Measurements from ENCODE around the gene SLC16A5.
"Not testable (repeated sequence)": the region's sequence is repeated elsewhere in the genome, so short reads cannot be mapped to it uniquely, and the experiment has no call there.

Gene SLC16A5

GRCh38 chr17:75087558-75088453 is at the start of gene SLC16A5:
SLC16A5 (plus strand) TSS chr17:75087954; CDS start chr17:75093637, 5,683 bp downstream.
- DNase-seq (peak; percentile 81), ATAC-seq (ENCODE audit: insufficient read depth, low read depth) (peak; percentile 90)
- H3K4me1 ChIP-seq (ENCODE audit: insufficient read depth, low read length): peaks cover 37% of the 10 kb centered on the region
- H4K20me1 ChIP-seq (ENCODE audit: insufficient read depth, low read length): no peaks in the 10 kb centered on the region
- H2AFZ ChIP-seq (ENCODE audit: low read depth, low read length): peak within 1 kb of the TSS; percentile 83
- H3K9ac ChIP-seq (ENCODE audit: low read depth, low read length): peak within 1 kb of the TSS; percentile 76
- peak within 1 kb of the TSS; percentile 39 to 68; a peak in 3 of 4 replicates for H3K4me3 ChIP-seq (ENCODE audit: low read depth in 1 of 2, low read length in 2 of 2)
- H3K36me3 ChIP-seq (ENCODE audit: insufficient read depth, low read length): no peaks in the 10 kb centered on the region
- peak within 1 kb of the TSS; percentile 69 for H3K4me2 ChIP-seq (ENCODE audit: insufficient read depth, low read length)
- TF ChIP-seq CTCF (IDR thresholded peaks at IDR 0.05; ENCODE audit: borderline replicate concordance, extremely low read depth, low read length, poor library complexity, severe bottlenecking): no peak
- TF ChIP-seq EZH2 (IDR thresholded peaks at IDR 0.05; ENCODE audit: borderline replicate concordance, low read depth, low read length, severe bottlenecking): no peak
- no peaks in the 10 kb centered on the region for H3K27me3 ChIP-seq (ENCODE audit: insufficient read depth, low read length, poor library complexity)
- H3K9me3 ChIP-seq (ENCODE audit: insufficient read depth, low read length, severe bottlenecking): no peaks in the 10 kb centered on the region
- no peaks in the 10 kb centered on the region for H3K79me2 ChIP-seq (ENCODE audit: insufficient read depth, low read length)
- peak within 1 kb of the TSS; percentile 80 for H3K27ac ChIP-seq (ENCODE audit: low read length)

GRCh38 chr17:75039238-75039637 is 48.5 kb upstream of the SLC16A5 start:
- Histone ChIP-seq H3K9ac (ENCODE audit: low read depth, low read length) (no peak overlapping the region), H3K4me3 (ENCODE audit: low read depth in 1 of 2, low read length in 2 of 2) (no peak overlapping the region), H3K36me3 (ENCODE audit: insufficient read depth, low read length) (peaks cover 41% of the 10 kb centered on the region), H3K4me1 (ENCODE audit: insufficient read depth, low read length) (no peaks in the 10 kb centered on the region), H3K27ac (ENCODE audit: low read length) (no peak overlapping the region), H3K27me3 (ENCODE audit: insufficient read depth, low read length, poor library complexity) (no peaks in the 10 kb centered on the region), H4K20me1 (ENCODE audit: insufficient read depth, low read length) (no peaks in the 10 kb centered on the region), H2AFZ (ENCODE audit: low read depth, low read length) (no peak overlapping the region), H3K4me2 (ENCODE audit: insufficient read depth, low read length) (no peak overlapping the region), H3K9me3 (ENCODE audit: insufficient read depth, low read length, severe bottlenecking) (no peaks in the 10 kb centered on the region), H3K79me2 (ENCODE audit: insufficient read depth, low read length) (no peaks in the 10 kb centered on the region; the same call in 1 of the 2 replicates)
- TF ChIP-seq CTCF (IDR thresholded peaks at IDR 0.05; ENCODE audit: borderline replicate concordance, extremely low read depth, low read length, poor library complexity, severe bottlenecking) (no peak), EZH2 (IDR thresholded peaks at IDR 0.05; ENCODE audit: borderline replicate concordance, low read depth, low read length, severe bottlenecking) (no peak)
- DNase-seq (no peak), ATAC-seq (ENCODE audit: insufficient read depth, low read depth) (no peak)

GRCh38 chr17:75041656-75042280 is 46.0 kb upstream of the SLC16A5 start:
- Histone ChIP-seq H3K36me3 (ENCODE audit: insufficient read depth, low read length) (peaks cover 41% of the 10 kb centered on the region), H3K4me1 (ENCODE audit: insufficient read depth, low read length) (peaks cover 10% of the 10 kb centered on the region), H3K27me3 (ENCODE audit: insufficient read depth, low read length, poor library complexity) (no peaks in the 10 kb centered on the region), H2AFZ (ENCODE audit: low read depth, low read length) (no peak overlapping the region), H3K79me2 (ENCODE audit: insufficient read depth, low read length) (peaks cover 18% of the 10 kb centered on the region), H3K9ac (ENCODE audit: low read depth, low read length) (no peak overlapping the region), H3K4me3 (ENCODE audit: low read depth in 1 of 2, low read length in 2 of 2) (no peak overlapping the region), H3K9me3 (ENCODE audit: insufficient read depth, low read length, severe bottlenecking) (no peaks in the 10 kb centered on the region), H3K4me2 (ENCODE audit: insufficient read depth, low read length) (no peak overlapping the region), H4K20me1 (ENCODE audit: insufficient read depth, low read length) (no peaks in the 10 kb centered on the region), H3K27ac (ENCODE audit: low read length) (no peak overlapping the region)
- no peak for DNase-seq
- ATAC-seq (ENCODE audit: insufficient read depth, low read depth): no peak
- TF ChIP-seq EZH2 (IDR thresholded peaks at IDR 0.05; ENCODE audit: borderline replicate concordance, low read depth, low read length, severe bottlenecking) (no peak), CTCF (IDR thresholded peaks at IDR 0.05; ENCODE audit: borderline replicate concordance, extremely low read depth, low read length, poor library complexity, severe bottlenecking) (no peak)

- not testable (repeated sequence) for H3K27me3 ChIP-seq (ENCODE audit: insufficient read depth, low read length, poor library complexity); H3K9me3 ChIP-seq (ENCODE audit: insufficient read depth, low read length, severe bottlenecking); DNase-seq; H3K9ac ChIP-seq (ENCODE audit: low read depth, low read length); H3K4me2 ChIP-seq (ENCODE audit: insufficient read depth, low read length); H3K27ac ChIP-seq (ENCODE audit: low read length); ATAC-seq (ENCODE audit: insufficient read depth, low read depth); H4K20me1 ChIP-seq (ENCODE audit: insufficient read depth, low read length); H3K4me3 ChIP-seq (ENCODE audit: low read depth in 1 of 2, low read length in 2 of 2); H2AFZ ChIP-seq (ENCODE audit: low read depth, low read length)
- Histone ChIP-seq H3K4me1 (ENCODE audit: insufficient read depth, low read length) (peaks cover 23% of the 10 kb centered on the region), H3K79me2 (ENCODE audit: insufficient read depth, low read length) (peaks cover 34% of the 10 kb centered on the region), H3K36me3 (ENCODE audit: insufficient read depth, low read length) (peaks cover 36% of the 10 kb centered on the region)
Measured at GRCh38 chr17:75043789-75044188, 44.0 kb upstream of the SLC16A5 start.

Measured in DND-41 (cell line).